IMR-90 (cell line): ENCODE measurements around the gene YTHDF2. TPM values are rescaled to one million over a fixed set of nuclear protein-coding genes. Genes with fewer than 3 reads are reported as not detected.

Experiments used
- ATAC-seq: fragments of 200-7000 bp; cut with Tn5 transposase; 2 replicates; pipeline ENCODE4 v1.9.1; 2020; ENCODE audit warnings: low read depth, mild to moderate bottlenecking, moderate library complexity
- BruUV-seq: library from RNA; stranded (reverse); fragments of 400-500 nt; replicated peaks from 2 replicates; lab custom pipeline; 2021; lab: Mats Ljungman, UMichigan
- CTCF ChIA-PET: fragments of 300-600 bp; formaldehyde crosslinking; extraction: SDS; loops from one replicate; lab custom pipeline; 2021; ENCODE audit warnings: antibody characterized with exemption; lab: Yijun Ruan, JAX
- POLR2A ChIA-PET: fragments of 300-600 bp; sonication (Branson Sonifier 250); formaldehyde crosslinking; loops from one replicate; lab custom pipeline; 2022; ENCODE audit warnings: antibody characterized with exemption; ENCODE audit not compliant: unreplicated experiment; lab: Charles Lee
- DNase-seq: peaks from one replicate; pipeline ENCODE4 v3.0.0; 2013
- H2AFZ ChIP-seq: replicated peaks from 2 replicates; pipeline ENCODE3; 2013; ENCODE audit warnings: low read length, mild to moderate bottlenecking; ENCODE audit not compliant: poor library complexity
- H2AK5ac ChIP-seq: 2 replicates; pipeline ENCODE4 v1.6.1; 2013; ENCODE audit warnings: low read depth, low read length, inconsistent platforms
- H2AK9ac ChIP-seq: replicated peaks from 2 replicates; pipeline ENCODE3; 2013; ENCODE audit warnings: mild to moderate bottlenecking, low read depth, low read length, moderate library complexity; ENCODE audit not compliant: poor library complexity
- H2BK120ac ChIP-seq: 2 replicates; pipeline ENCODE4 v1.6.1; 2013; ENCODE audit warnings: low read depth, low read length, inconsistent platforms
- H2BK15ac ChIP-seq: 3 replicates; pipeline ENCODE4 v1.6.1; 2013; ENCODE audit warnings: low read depth, low read length, inconsistent platforms
- H2BK20ac ChIP-seq: 2 replicates; pipeline ENCODE4 v1.6.1; 2013; ENCODE audit warnings: low read depth, mild to moderate bottlenecking, inconsistent platforms, low read length, moderate library complexity
- H2BK5ac ChIP-seq: 2 replicates; pipeline ENCODE4 v1.6.1; 2013; ENCODE audit warnings: mild to moderate bottlenecking, low read depth, low read length, inconsistent platforms; ENCODE audit not compliant: poor library complexity, severe bottlenecking
- H3K14ac ChIP-seq: replicated peaks from 2 replicates; pipeline ENCODE4 v1.6.1; 2013; ENCODE audit warnings: low read depth, low read length, inconsistent platforms
- H3K18ac ChIP-seq: 2 replicates; pipeline ENCODE4 v1.6.1; 2013; ENCODE audit warnings: low read depth, low read length, control low read depth
- H3K23ac ChIP-seq: 2 replicates; pipeline ENCODE4 v1.6.1; 2013; ENCODE audit warnings: low read depth, low read length, inconsistent platforms
- H3K27ac ChIP-seq: 2 replicates; pipeline ENCODE4 v1.5.1; 2013; ENCODE audit warnings: mild to moderate bottlenecking, control low read depth, low read length; ENCODE audit not compliant: insufficient read depth
- H3K27me3 ChIP-seq: 2 replicates; pipeline ENCODE4 v1.6.1; 2013; ENCODE audit warnings: low read length; ENCODE audit not compliant: control insufficient read depth, insufficient read depth
- H3K36me3 ChIP-seq: 2 replicates; pipeline ENCODE4 v1.6.1; 2013; ENCODE audit warnings: low read length, mixed read lengths; ENCODE audit not compliant: control insufficient read depth, insufficient read depth
- H3K4ac ChIP-seq: 2 replicates; pipeline ENCODE4 v1.6.1; 2013; ENCODE audit warnings: low read depth, low read length, inconsistent platforms
- H3K4me1 ChIP-seq: 2 replicates; pipeline ENCODE4 v1.6.1; 2013; ENCODE audit warnings: low read length, mixed read lengths; ENCODE audit not compliant: control insufficient read depth, insufficient read depth
- H3K4me2 ChIP-seq: 2 replicates; pipeline ENCODE4 v1.6.1; 2013; ENCODE audit warnings: low read depth, mild to moderate bottlenecking, control low read depth, low read length, moderate library complexity
- H3K4me3 ChIP-seq: 2 replicates; pipeline ENCODE4 v1.5.1; 2013; ENCODE audit warnings: low read depth, mild to moderate bottlenecking, control low read depth, low read length, moderate library complexity; ENCODE audit not compliant: insufficient read depth
- H3K56ac ChIP-seq: 2 replicates; pipeline ENCODE4 v1.6.1; 2013; ENCODE audit warnings: low read length, inconsistent platforms; ENCODE audit not compliant: insufficient read depth; ENCODE audit errors: extremely low read depth
- H3K79me1 ChIP-seq, 2 experiments: 2 replicates each; pipeline ENCODE4 v1.6.1; 2013; ENCODE audit warnings: low read length in 2 of 2, inconsistent platforms in 1 of 2, low read depth in 1 of 2
- H3K9ac ChIP-seq: 2 replicates; pipeline ENCODE4 v1.6.1; 2013; ENCODE audit warnings: low read depth, low read length, control low read depth
- H3K9me1 ChIP-seq: 2 replicates; pipeline ENCODE4 v1.6.1; 2013; ENCODE audit warnings: low read length, inconsistent platforms; ENCODE audit not compliant: insufficient read depth
- H3K9me3 ChIP-seq: 2 replicates; pipeline ENCODE4 v1.6.1; 2013; ENCODE audit warnings: low read length; ENCODE audit not compliant: control insufficient read depth, insufficient read depth
- H4K20me1 ChIP-seq: 2 replicates; pipeline ENCODE4 v1.6.1; 2013; ENCODE audit warnings: low read length, inconsistent platforms; ENCODE audit not compliant: insufficient read depth
- H4K5ac ChIP-seq: 2 replicates; pipeline ENCODE4 v1.6.1; 2013; ENCODE audit warnings: mild to moderate bottlenecking, low read depth, low read length, control low read depth
- H4K8ac ChIP-seq, 2 experiments: 2 replicates each; pipeline ENCODE4 v1.6.1; 2013; ENCODE audit warnings: low read depth in 2 of 2, low read length in 2 of 2, control low read depth in 1 of 2, inconsistent platforms in 1 of 2
- H4K91ac ChIP-seq: 2 replicates; pipeline ENCODE4 v1.6.1; 2013; ENCODE audit warnings: low read depth, low read length, inconsistent platforms; ENCODE audit not compliant: insufficient read depth
- CHD1 ChIP-seq: IDR thresholded peaks from 2 replicates; pipeline ENCODE4 v1.6.1; 2012; ENCODE audit warnings: low read depth, low read length, improper control_type of control experiment
- FOS ChIP-seq: fragments of 150-350 bp; IDR thresholded peaks from 2 replicates; pipeline ENCODE4 v1.6.1; 2016; ENCODE audit warnings: low read depth, low read length
- MXI1 ChIP-seq: IDR thresholded peaks from 2 replicates; pipeline ENCODE4 v1.6.1; 2012; ENCODE audit warnings: low read depth, mild to moderate bottlenecking, low read length, moderate library complexity, borderline replicate concordance
- POLR2A ChIP-seq: IDR thresholded peaks from 2 replicates; pipeline ENCODE4 v1.6.1; 2012; ENCODE audit warnings: mild to moderate bottlenecking, low read depth, low read length
- SMC3 ChIP-seq: fragments of 150-350 bp; IDR thresholded peaks from 2 replicates; pipeline ENCODE4 v1.6.1; 2016; ENCODE audit warnings: low read depth, mild to moderate bottlenecking, antibody characterized with exemption, low read length, moderate library complexity
- WGBS, 2 experiments: methylation state at CpG; one replicate each; pipeline versions ENCODE4 v1.1.5 to v1.1.7; 2013; ENCODE audit warnings: missing lambda C conversion rate in 2 of 2; ENCODE audit not compliant: insufficient read length in 1 of 2; ENCODE audit errors: extremely low coverage in 2 of 2; 5-methylcytosine and 5-hydroxymethylcytosine counted together
- dilution Hi-C: fragments of 300-500 bp; cut with HindIII; formaldehyde crosslinking; loops from one replicate; pipeline ENCODE4 v1.14.3; 2018; ENCODE audit warnings: low sequenced_read_pairs; ENCODE audit not compliant: unreplicated experiment
- in situ Hi-C: fragments of 300-500 bp; cut with MboI; formaldehyde crosslinking; loops from 3 replicates; pipeline ENCODE4 v1.14.3; 2019; ENCODE audit warnings: low sequenced_read_pairs, inconsistent platforms, mixed read lengths
- intact Hi-C: fragments of 100-400 bp; cut with micrococcal nuclease; formaldehyde crosslinking; loops from 2 replicates; pipeline ENCODE4 v1.10.0; 2022
- polyA plus RNA-seq, 3 experiments: library from polyadenylated mRNA; depleted of rRNA; stranded (reverse); fragments of >200 nt; gene quantifications; 2 replicates each; pipeline ENCODE4 v1.2.3, GENCODE V29; 2012; ENCODE audit warnings: low replicate concordance in 1 of 3
- total RNA-seq: library from RNA; depleted of rRNA; stranded (reverse); fragments of >200 nt; gene quantifications from 2 replicates; pipeline ENCODE4 v1.2.3, GENCODE V29; 2012
- TF ChIP-seq, protein P1 (sequence below): conservative IDR thresholded peaks from 2 replicates; pipeline ENCODE4 v1.5.1; 2012; ENCODE audit warnings: mild to moderate bottlenecking, low read depth, low read length, improper control_type of control experiment

Gene YTHDF2
- total and polyA plus RNA-seq, 2 of the 4 experiments (the other 2 are of a cell fraction) = 50.0 to 94.3 TPM

DNA sequence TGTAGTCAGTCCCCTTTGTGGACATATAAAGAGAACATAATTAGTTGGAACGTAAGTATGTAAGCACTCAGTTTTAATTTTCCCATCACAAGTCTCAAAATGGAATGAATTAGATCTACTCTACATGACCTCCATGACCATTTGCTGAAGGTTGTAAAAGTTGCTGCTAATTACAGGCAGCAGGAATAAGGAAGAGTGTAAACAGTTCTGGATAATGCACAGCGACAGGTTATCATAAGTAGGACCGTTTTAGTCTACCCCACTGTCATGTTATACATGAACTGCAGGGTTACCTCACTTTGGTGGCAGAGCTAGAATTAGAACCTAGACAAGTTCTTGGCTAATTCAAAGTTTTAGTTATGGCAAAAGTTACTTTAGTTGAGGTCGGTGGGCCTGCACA is 21.7 kb downstream of the YTHDF2 start:
- Histone ChIP-seq H2AFZ (no peak overlapping the region), H2AK9ac (no peak overlapping the region), H3K9me1 (peaks cover 9% of the 10 kb centered on the region), H3K27ac (no peak overlapping the region), H3K27me3 (no peaks in the 10 kb centered on the region), H2BK15ac (no peak overlapping the region), H2BK120ac (no peak overlapping the region), H3K4me1 (peaks cover 15% of the 10 kb centered on the region), H4K91ac (no peak overlapping the region), H3K14ac (no peak overlapping the region), H3K18ac (no peak overlapping the region), H3K9ac (no peak overlapping the region), H3K4me3 (no peak overlapping the region), H3K36me3 (peaks cover 21% of the 10 kb centered on the region), H4K20me1 (peaks cover 96% of the 10 kb centered on the region), H2BK5ac (no peak overlapping the region), H2BK20ac (no peak overlapping the region), H2AK5ac (no peak overlapping the region), H3K9me3 (no peaks in the 10 kb centered on the region), H4K8ac (no peak overlapping the region), H3K79me1 (peaks cover 9 to 59% of the 10 kb centered on the region in 2 experiments), H4K5ac (no peak overlapping the region), H3K23ac (no peak overlapping the region), H3K56ac (no peak overlapping the region), H3K4me2 (no peak overlapping the region), H3K4ac (no peak overlapping the region)
- no peak for ATAC-seq
- POLR2A ChIA-PET = no interaction called here
- CTCF ChIA-PET = no interaction called here
- TF ChIP-seq, protein P1, sequence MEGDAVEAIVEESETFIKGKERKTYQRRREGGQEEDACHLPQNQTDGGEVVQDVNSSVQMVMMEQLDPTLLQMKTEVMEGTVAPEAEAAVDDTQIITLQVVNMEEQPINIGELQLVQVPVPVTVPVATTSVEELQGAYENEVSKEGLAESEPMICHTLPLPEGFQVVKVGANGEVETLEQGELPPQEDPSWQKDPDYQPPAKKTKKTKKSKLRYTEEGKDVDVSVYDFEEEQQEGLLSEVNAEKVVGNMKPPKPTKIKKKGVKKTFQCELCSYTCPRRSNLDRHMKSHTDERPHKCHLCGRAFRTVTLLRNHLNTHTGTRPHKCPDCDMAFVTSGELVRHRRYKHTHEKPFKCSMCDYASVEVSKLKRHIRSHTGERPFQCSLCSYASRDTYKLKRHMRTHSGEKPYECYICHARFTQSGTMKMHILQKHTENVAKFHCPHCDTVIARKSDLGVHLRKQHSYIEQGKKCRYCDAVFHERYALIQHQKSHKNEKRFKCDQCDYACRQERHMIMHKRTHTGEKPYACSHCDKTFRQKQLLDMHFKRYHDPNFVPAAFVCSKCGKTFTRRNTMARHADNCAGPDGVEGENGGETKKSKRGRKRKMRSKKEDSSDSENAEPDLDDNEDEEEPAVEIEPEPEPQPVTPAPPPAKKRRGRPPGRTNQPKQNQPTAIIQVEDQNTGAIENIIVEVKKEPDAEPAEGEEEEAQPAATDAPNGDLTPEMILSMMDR = no peak
- TF ChIP-seq CHD1 = no peak
- TF ChIP-seq POLR2A = no peak
- no peak for TF ChIP-seq MXI1
- no peak for TF ChIP-seq SMC3
- TF ChIP-seq FOS = no peak
- WGBS, 2 experiments = 100% methylated on average over 1 of the region's 4 CpGs; no CpG with 5 or more reads in 1 of the 2 experiments
- intact Hi-C loops (no loop called here), in situ Hi-C loops (no loop called here), dilution Hi-C loops (no loop called here)
- BruUV-seq = no TSS peak
- no peak for DNase-seq
